SK-N-SH treated with all-trans-retinoic acid at 6 μM for 48 hours (cell line): ENCODE data around the gene C18orf63.

ENCODE experiments used
- GLIS3 ChIP-seq: fragments of 250-450 bp; sonication (Bioruptor Pico); IDR thresholded peaks from 2 replicates; pipeline ENCODE4 v1.5.0; 2020; ENCODE audit warnings: mild to moderate bottlenecking, moderate library complexity
- RARB ChIP-seq: fragments of 250-450 bp; sonication (Bioruptor Pico); IDR thresholded peaks from 2 replicates; pipeline ENCODE4 v1.8.0; 2021; ENCODE audit warnings: mild to moderate bottlenecking, moderate library complexity
- TCF4 ChIP-seq: fragments of 250-450 bp; sonication (Bioruptor Pico); IDR thresholded peaks from 2 replicates; pipeline ENCODE4 v1.8.0; 2021; ENCODE audit warnings: mild to moderate bottlenecking, moderate library complexity, borderline replicate concordance
- ZC3H10 ChIP-seq: fragments of 250-450 bp; sonication (Bioruptor Pico); IDR thresholded peaks from 2 replicates; pipeline ENCODE4 v1.5.1; 2021; ENCODE audit warnings: mild to moderate bottlenecking, moderate library complexity

GRCh38 chr18:74333091-74333490, 17.5 kb downstream of the C18orf63 start:
- TF ChIP-seq ZC3H10 (CRISPR knock-in tag) = no peak
- TF ChIP-seq RARB (CRISPR knock-in tag) = no peak
- TF ChIP-seq TCF4 (CRISPR knock-in tag) = no peak
- TF ChIP-seq GLIS3 (CRISPR knock-in tag) = no peak
